Thyroid gland (tissue), 4 donors: Measurements from ENCODE around the gene PGBD5. TPM values are rescaled to one million over a fixed set of nuclear protein-coding genes. Genes with fewer than 3 reads are reported as not detected.

Source experiments
- DNase-seq, 2 donors: peaks; one replicate each; pipeline ENCODE4 v3.0.0-alpha.2; 2019
- H3K27ac ChIP-seq, 3 donors: fragments of 200-600 bp; sonication (generic); 1 replicate in 2 of 3; 2 replicates in 1 of 3; pipeline ENCODE4 v1.5.1; 2016 to 2019; ENCODE audit warnings: mild to moderate bottlenecking in 1 of 3, moderate library complexity in 1 of 3
- H3K27me3 ChIP-seq: fragments of 200-600 bp; sonication (generic); one replicate; pipeline ENCODE4 v1.5.1; 2019
- H3K36me3 ChIP-seq, 2 donors: fragments of 200-600 bp; sonication (generic); one replicate each; pipeline ENCODE4 v1.5.1; 2016 to 2019
- H3K4me1 ChIP-seq, 2 donors: fragments of 200-600 bp; sonication (generic); one replicate each; pipeline ENCODE4 v1.5.1; 2017 to 2019
- H3K4me3 ChIP-seq, 3 donors: fragments of 200-600 bp; sonication (generic); replicated peaks in 1 of 3; 1 replicate in 2 of 3; 2 replicates in 1 of 3; pipeline ENCODE4 v1.5.1; 2016; ENCODE audit warnings: mild to moderate bottlenecking in 1 of 3
- H3K9me3 ChIP-seq: fragments of 200-600 bp; sonication (generic); one replicate; pipeline ENCODE4 v1.5.1; 2017
- POLR2A ChIP-seq, 2 donors: fragments of 450-650 bp; IDR thresholded peaks; one replicate each; pipeline ENCODE4 v1.6.1; 2017; ENCODE audit warnings: antibody characterized with exemption in 2 of 2, mild to moderate bottlenecking in 2 of 2, moderate library complexity in 1 of 2
- WGBS, 2 donors: methylation state at CpG; one replicate each; pipeline ENCODE4 v1.1.5; 2017; 5-methylcytosine and 5-hydroxymethylcytosine counted together
- intact Hi-C: fragments of 100-400 bp; cut with DNase I; formaldehyde crosslinking; loops from one replicate; pipeline ENCODE4 v1.15.1; 2023
- total RNA-seq, 4 donors: library from RNA; depleted of rRNA; stranded (reverse); fragments of >200 nt; gene quantifications; one replicate each; pipeline ENCODE4 v1.2.3, GENCODE V29; 2016
- TF ChIP-seq, protein P1 (sequence below), 6 experiments: fragments of 200-600 bp in 3 of 6; fragments of 450-650 bp in 3 of 6; sonication (generic) in 3 of 6; IDR thresholded peaks; one replicate each; pipeline ENCODE4 v1.5.1; 2016 to 2019; ENCODE audit warnings: antibody characterized with exemption in 6 of 6, mild to moderate bottlenecking in 2 of 6, inconsistent platforms in 1 of 6, moderate library complexity in 1 of 6

Gene PGBD5
- total RNA-seq, 4 donors from 2014 or later: 2.7 to 14.9 (median 6.4) TPM

GRCh38 chr1:230265200-230266115 lies 160.7 kb downstream of the PGBD5 start:
- 90 to 91% methylated on average over 17 of the region's 17 CpGs for WGBS, 2 donors
- intact Hi-C loops: no loop called here
- no peak overlapping the region for H3K27ac ChIP-seq
- H3K4me1 ChIP-seq: peaks cover 0 to 14% of the 10 kb centered on the region in 2 donors
- H3K4me3 ChIP-seq: no peak overlapping the region
- no peaks in the 10 kb centered on the region for H3K27me3 ChIP-seq
- DNase-seq: peak in 1 of 2 donors; percentile 36
- H3K9me3 ChIP-seq: no peaks in the 10 kb centered on the region
- H3K36me3 ChIP-seq: peaks cover 14 to 24% of the 10 kb centered on the region in 2 donors
- TF ChIP-seq, protein P1, sequence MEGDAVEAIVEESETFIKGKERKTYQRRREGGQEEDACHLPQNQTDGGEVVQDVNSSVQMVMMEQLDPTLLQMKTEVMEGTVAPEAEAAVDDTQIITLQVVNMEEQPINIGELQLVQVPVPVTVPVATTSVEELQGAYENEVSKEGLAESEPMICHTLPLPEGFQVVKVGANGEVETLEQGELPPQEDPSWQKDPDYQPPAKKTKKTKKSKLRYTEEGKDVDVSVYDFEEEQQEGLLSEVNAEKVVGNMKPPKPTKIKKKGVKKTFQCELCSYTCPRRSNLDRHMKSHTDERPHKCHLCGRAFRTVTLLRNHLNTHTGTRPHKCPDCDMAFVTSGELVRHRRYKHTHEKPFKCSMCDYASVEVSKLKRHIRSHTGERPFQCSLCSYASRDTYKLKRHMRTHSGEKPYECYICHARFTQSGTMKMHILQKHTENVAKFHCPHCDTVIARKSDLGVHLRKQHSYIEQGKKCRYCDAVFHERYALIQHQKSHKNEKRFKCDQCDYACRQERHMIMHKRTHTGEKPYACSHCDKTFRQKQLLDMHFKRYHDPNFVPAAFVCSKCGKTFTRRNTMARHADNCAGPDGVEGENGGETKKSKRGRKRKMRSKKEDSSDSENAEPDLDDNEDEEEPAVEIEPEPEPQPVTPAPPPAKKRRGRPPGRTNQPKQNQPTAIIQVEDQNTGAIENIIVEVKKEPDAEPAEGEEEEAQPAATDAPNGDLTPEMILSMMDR (IDR thresholded peaks at IDR 0.05): no peak
- no peak for TF ChIP-seq POLR2A (IDR thresholded peaks at IDR 0.05)

Other genes starting within 250 kb of the PGBD5 start
- 10 to 100 TPM; 36.3 to 48.1 (median 37.5) TPM for gene COG2, start 216.1 kb upstream of the PGBD5 start, total RNA-seq